HFFc6 (cell line): Measurements from ENCODE around the gene CIB4. TPM values are rescaled to one million over a fixed set of nuclear protein-coding genes. Genes with fewer than 3 reads are reported as not detected.

Source experiments
- DNase-seq: peaks from one replicate; pipeline ENCODE4 v3.0.0-alpha.2; 2018
- H3K27ac Mint-ChIP-seq: 2 replicates; pipeline ENCODE4 v1.8.0; 2020; ENCODE audit warnings: mild to moderate bottlenecking, mixed read lengths
- H3K27me3 Mint-ChIP-seq: 2 replicates; pipeline ENCODE4 v1.8.0; 2021; ENCODE audit warnings: mild to moderate bottlenecking, moderate library complexity, mixed read lengths; ENCODE audit not compliant: insufficient read depth
- H3K36me3 Mint-ChIP-seq: 2 replicates; pipeline ENCODE4 v1.8.0; 2021; ENCODE audit warnings: low read depth, mixed read lengths
- H3K4me1 Mint-ChIP-seq: 2 replicates; pipeline ENCODE4 v1.8.0; 2020; ENCODE audit warnings: low read depth, mixed read lengths
- H3K4me3 Mint-ChIP-seq: 2 replicates; pipeline ENCODE4 v1.8.0; 2020; ENCODE audit warnings: mild to moderate bottlenecking, moderate library complexity, mixed read lengths
- H3K9me3 Mint-ChIP-seq: 2 replicates; pipeline ENCODE4 v1.8.0; 2020; ENCODE audit warnings: mild to moderate bottlenecking, mixed read lengths
- CTCF ChIP-seq: fragments of 200-600 bp; sonication (generic); IDR thresholded peaks from 2 replicates; pipeline ENCODE4 v1.5.0; 2021; ENCODE audit warnings: antibody characterized with exemption, mild to moderate bottlenecking
- total RNA-seq, 6 experiments: library from RNA; stranded (reverse); fragmentation: NEBNext Ultra II Directional; extraction: Animal tissue kit (Norgen Biotek cat#: 25700); gene quantifications; 2 replicates in 1 of 6; 3 replicates in 5 of 6; pipeline ENCODE4 v1.2.3, GENCODE V29; 2021

The CIB4 gene
- total RNA-seq, 6 experiments from 2014 or later: not detected

DNA sequence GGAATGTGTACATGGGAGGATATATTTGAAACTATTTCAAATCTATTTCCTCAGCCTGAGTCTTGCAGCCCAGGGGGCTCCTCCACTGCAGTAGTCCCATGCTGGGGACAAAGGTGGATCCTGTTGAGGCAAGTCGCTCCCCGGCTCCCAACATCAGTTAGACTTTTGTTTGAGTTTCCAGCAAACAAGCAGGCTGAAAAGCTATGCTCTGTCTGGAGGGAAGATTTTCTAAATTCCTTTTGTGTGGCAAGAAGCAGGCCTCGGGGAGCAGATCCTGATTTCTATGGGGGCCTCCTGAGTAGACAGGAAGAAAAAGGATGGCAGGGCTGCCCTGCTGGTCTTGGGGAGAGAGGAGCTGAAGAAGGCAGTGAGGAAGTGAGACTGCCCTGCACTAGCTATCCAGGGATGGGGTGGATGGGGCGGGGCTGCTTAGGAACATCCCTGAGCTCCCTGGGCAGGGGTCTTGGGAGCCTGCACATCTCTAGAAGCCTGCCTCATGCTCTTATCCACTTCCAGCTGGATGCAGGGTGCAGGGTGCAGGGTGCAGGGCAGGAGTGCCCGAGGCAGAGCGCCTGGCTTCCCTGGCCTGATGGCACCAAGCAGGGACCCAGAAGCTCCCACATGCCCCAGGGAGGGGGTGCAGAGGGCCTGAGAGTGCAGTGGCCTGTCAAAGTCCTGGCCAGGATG lies 6.0 kb upstream of the CIB4 start:
- Mint-ChIP-seq H3K4me1 (peaks cover 1% of the 10 kb centered on the region; the same call in 1 of the 2 replicates), H3K27ac (no peak overlapping the region), H3K4me3 (no peak overlapping the region), H3K9me3 (no peaks in the 10 kb centered on the region), H3K27me3 (peaks cover 68% of the 10 kb centered on the region), H3K36me3 (no peaks in the 10 kb centered on the region)
- no peak for DNase-seq
- no peak for TF ChIP-seq CTCF

DNA sequence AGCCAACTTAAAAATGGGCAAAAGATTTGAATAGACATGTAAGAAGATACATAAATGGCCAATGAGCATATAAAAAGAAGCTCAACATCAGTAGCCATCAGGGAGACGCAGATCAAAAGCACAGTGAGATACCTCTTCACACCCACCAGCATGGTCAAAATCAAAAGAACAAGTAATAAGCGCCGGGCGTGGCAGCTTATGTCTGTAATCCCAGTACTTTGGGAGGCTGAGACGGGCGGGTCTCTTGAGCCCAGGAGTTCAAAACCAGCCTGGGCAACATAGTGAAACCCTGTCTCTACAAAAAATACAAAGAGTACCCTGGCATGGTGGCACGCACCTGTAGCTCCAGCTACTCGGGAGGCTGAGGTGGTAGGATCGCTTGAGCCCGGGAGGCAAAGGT lies 4.6 kb upstream of the CIB4 start:
- peaks cover 56% of the 10 kb centered on the region for H3K27me3 Mint-ChIP-seq
- no peaks in the 10 kb centered on the region; the same call in 1 of the 2 replicates for H3K4me1 Mint-ChIP-seq
- DNase-seq: no peak
- no peak overlapping the region for H3K4me3 Mint-ChIP-seq
- H3K9me3 Mint-ChIP-seq: no peaks in the 10 kb centered on the region
- no peak for TF ChIP-seq CTCF
- H3K27ac Mint-ChIP-seq: no peak overlapping the region
- H3K36me3 Mint-ChIP-seq: no peaks in the 10 kb centered on the region

GRCh38 chr2:26644188-26644835 lies 3.1 kb upstream of the CIB4 start:
- TF ChIP-seq CTCF: no peak
- H3K27me3 Mint-ChIP-seq: peaks cover 44% of the 10 kb centered on the region
- no peaks in the 10 kb centered on the region for H3K36me3 Mint-ChIP-seq
- H3K4me1 Mint-ChIP-seq: peaks cover 7% of the 10 kb centered on the region; the same call in 1 of the 2 replicates
- DNase-seq: no peak
- no peak overlapping the region for H3K4me3 Mint-ChIP-seq
- no peak overlapping the region for H3K27ac Mint-ChIP-seq
- no peaks in the 10 kb centered on the region for H3K9me3 Mint-ChIP-seq

GRCh38 chr2:26642429-26642828 lies 1.3 kb upstream of the CIB4 start:
- Mint-ChIP-seq H3K27ac (no peak overlapping the region), H3K27me3 (peaks cover 36% of the 10 kb centered on the region), H3K9me3 (no peaks in the 10 kb centered on the region), H3K36me3 (no peaks in the 10 kb centered on the region), H3K4me3 (no peak overlapping the region), H3K4me1 (peaks cover 7% of the 10 kb centered on the region; the same call in 1 of the 2 replicates)
- no peak for DNase-seq
- TF ChIP-seq CTCF: no peak

DNA sequence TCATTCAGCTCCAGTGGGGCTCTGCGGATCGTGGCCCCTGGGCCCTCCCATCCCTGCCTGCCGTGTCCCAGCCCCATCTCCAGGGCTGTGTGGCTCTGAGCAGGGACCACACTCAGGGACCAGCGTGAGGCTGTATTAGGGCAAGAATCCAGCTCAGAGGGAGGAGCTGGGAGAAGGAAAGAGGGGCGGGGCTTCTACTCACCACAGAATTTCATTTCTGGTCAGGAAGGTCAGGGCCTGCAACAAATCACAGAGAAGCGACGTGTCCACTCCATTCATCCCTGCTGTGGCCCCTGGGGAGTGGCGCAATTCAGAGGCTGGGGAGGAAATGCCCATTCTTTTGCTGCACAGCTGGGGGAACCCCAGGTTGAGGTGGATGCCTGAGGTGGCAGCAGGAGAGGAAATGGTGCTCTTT lies 828 bp downstream of the CIB4 start:
- peak; percentile 37 for DNase-seq
- Mint-ChIP-seq H3K4me3 (no peak overlapping the region), H3K9me3 (no peaks in the 10 kb centered on the region), H3K4me1 (peaks cover 7% of the 10 kb centered on the region; the same call in 1 of the 2 replicates), H3K27ac (no peak overlapping the region), H3K36me3 (no peaks in the 10 kb centered on the region), H3K27me3 (peaks cover 25% of the 10 kb centered on the region)
- TF ChIP-seq CTCF: no peak
